ENCODE data around the gene RASA1.
"Not testable (repeated sequence)": the region's sequence is repeated elsewhere in the genome, so short reads cannot be mapped to it uniquely, and the experiment has no call there.

RASA1 gene

DNA sequence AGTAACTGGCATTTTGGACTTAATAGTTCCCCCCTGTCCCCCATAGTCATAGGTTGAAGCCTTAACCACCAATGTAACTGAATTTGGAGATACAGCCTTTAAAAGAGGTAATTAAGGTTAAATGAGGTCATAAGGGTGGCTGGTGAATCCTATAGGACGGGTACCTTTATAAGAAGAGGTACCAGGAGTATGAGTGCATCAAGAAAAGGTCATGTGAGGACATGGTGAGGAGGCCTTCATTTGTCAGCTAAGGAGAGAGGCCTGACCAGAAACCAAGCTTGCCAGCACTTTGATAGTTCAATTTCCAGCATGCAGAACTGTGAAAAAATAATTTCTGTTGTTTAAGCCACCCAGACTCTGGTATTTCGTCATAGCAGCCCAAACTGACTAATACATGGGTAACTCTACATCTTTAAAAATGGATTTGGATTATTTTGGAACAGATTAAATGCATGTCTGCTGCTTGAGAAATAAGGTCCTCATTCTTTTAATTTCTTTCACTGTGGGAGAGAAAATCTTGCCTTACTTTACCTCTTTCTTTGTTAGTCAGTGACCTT lies 9.7 kb downstream of the RASA1 start:
- no peak for DNase-seq (ENCODE audit: low read depth)
- no peak overlapping the region for H3K4me3 ChIP-seq (ENCODE audit: low read depth, low read length)

GRCh38 chr5:87278590-87279100 lies 11.0 kb downstream of the RASA1 start:
- H3K4me3 ChIP-seq (ENCODE audit: low read depth, low read length): no peak overlapping the region
- no peak for DNase-seq (ENCODE audit: low read depth)

GRCh38 chr5:87282269-87282668 lies 14.6 kb downstream of the RASA1 start:
- H3K4me3 ChIP-seq (ENCODE audit: low read depth, low read length): no peak overlapping the region
- DNase-seq (ENCODE audit: low read depth): no peak

DNA sequence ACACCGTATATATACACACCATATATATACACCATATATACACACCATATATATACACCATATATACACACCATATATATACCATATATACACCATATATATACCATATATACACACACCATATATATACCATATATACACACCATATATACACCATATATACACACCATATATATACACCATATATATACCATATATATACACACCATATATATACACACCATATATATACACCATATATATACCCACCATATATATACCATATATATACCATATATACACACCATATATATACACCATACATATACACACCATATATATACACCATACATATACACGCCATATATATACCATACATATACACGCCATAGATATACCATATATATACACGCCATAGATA lies 19.6 kb downstream of the RASA1 start:
- H3K4me3 ChIP-seq (ENCODE audit: low read depth, low read length); DNase-seq (ENCODE audit: low read depth): not testable (repeated sequence)

GRCh38 chr5:87298692-87299362 lies 31.1 kb downstream of the RASA1 start:
- DNase-seq (ENCODE audit: low read depth): no peak
- H3K4me3 ChIP-seq (ENCODE audit: low read depth, low read length): no peak overlapping the region

- no peak overlapping the region for H3K4me3 ChIP-seq (ENCODE audit: low read depth, low read length)
Measured at GRCh38 chr5:87300176-87300575, 32.5 kb downstream of the RASA1 start.

GRCh38 chr5:87300744-87301143 lies 33.1 kb downstream of the RASA1 start:
- H3K4me3 ChIP-seq (ENCODE audit: low read depth, low read length): no peak overlapping the region
- DNase-seq (ENCODE audit: low read depth): peak; percentile 89

More at GRCh38 chr5:87300176-87300575, 32.5 kb downstream of the RASA1 start:
- DNase-seq (ENCODE audit: low read depth): no peak

GRCh38 chr5:87302061-87302460 lies 34.4 kb downstream of the RASA1 start:
- DNase-seq (ENCODE audit: low read depth): peak; percentile 33
- H3K4me3 ChIP-seq (ENCODE audit: low read depth, low read length): no peak overlapping the region

DNA sequence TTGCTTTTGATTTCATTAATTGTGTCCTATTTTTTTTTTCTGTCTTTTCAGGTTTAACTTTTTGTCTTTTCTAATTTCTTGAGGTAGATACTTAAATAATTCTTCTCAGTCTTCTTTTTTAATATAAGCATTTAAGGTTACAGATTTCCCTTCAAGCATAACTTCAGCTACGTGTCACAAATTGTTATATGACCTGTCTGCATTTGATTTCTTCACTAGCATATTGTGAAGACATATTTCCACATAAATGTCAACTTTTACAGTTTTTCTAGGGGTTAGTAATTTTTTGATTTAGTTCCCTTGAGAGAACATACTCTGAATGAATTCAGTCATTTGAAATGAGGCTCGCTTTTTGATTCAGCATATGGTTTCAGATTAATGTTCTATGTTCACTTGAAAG lies 35.6 kb downstream of the RASA1 start:
- no peak overlapping the region for H3K4me3 ChIP-seq (ENCODE audit: low read depth, low read length)
- no peak for DNase-seq (ENCODE audit: low read depth)

DNA sequence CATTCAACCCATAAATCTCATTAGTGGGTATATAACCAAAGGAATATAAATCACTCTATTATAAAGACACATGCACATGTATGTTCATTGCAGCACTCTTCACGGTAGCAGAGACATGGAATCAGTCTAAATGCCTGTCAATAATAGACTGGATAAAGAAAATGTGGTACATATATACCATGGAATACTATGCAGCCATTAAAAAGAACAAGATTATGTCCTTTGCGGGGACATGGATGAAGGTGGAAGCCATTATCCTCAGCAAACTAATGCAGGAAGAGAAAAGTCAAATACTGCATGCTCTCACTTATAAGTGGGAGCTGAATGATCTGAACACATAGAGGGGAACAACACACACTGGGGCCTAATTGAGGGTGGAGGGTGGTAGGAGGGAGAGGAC lies 38.4 kb downstream of the RASA1 start:
- not testable (repeated sequence) for H3K4me3 ChIP-seq (ENCODE audit: low read depth, low read length); DNase-seq (ENCODE audit: low read depth)

- no peak for DNase-seq (ENCODE audit: low read depth)
- H3K4me3 ChIP-seq (ENCODE audit: low read depth, low read length): no peak overlapping the region
Measured at GRCh38 chr5:87307796-87308423, 40.2 kb downstream of the RASA1 start.

DNA sequence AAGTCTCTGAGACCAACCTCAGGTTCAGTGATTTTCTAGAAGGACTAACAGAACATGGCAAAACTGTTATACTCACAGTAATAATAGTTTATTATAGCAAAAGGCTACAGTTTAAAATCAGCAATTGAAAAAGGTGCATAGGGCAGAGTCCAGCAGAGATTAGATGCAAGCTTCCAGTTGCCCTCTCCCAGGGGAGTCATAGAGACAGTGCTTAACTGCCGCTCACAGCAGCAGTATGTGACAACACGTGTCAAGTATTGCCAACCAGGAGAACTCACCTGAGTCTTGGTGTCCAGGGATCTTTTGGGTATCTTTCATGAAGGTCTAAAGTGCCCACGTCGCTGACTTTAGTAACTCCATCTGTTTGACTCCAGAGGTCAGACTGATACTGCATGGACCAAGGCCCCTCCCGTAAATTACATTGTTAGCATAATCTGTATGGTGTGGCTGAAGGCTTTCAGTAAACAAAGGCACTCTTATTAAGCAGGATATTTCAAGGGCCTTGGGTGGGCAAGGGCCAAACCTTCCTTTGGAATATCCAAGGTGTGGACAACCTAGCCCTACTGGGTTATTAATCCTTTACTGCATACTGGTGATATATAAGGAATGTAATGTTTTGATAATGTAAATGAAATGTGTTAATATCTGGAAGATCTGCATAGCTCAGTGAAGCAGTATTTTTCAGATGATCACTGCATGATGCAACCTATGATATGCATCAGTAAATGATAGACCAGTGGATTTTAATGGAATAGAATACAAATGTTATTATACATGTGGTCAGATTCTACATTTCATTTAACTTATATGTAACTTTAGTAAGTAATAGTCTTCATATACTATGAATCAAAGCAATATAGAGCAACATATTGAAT lies 44.0 kb downstream of the RASA1 start:
- no peak for DNase-seq (ENCODE audit: low read depth)

GRCh38 chr5:87313216-87313615 lies 45.5 kb downstream of the RASA1 start:
- no peak overlapping the region for H3K4me3 ChIP-seq (ENCODE audit: low read depth, low read length)
- no peak for DNase-seq (ENCODE audit: low read depth)

More for the DNA sequence above, 44.0 kb downstream of the RASA1 start:
- no peak overlapping the region for H3K4me3 ChIP-seq (ENCODE audit: low read depth, low read length)

DNA sequence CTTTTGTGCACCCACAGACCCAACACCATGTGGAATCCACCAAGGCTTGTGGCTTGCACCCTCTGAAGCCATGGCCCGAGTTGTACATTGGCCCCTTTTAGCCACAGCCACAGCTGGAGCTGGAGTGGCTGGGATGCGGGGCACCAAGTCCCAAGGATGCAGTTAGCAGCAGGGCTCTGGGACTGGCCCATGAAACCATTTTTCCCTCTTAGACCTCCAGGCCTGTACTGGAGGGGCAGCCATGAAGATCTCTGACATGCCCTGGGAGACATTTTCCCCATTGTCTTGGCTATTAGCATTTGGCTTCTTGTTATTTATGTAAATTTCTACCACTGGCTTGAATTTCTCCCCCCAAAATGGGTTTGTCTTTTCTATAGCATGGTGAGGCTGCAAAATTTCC lies 51.8 kb downstream of the RASA1 start:
- H3K4me3 ChIP-seq (ENCODE audit: low read depth, low read length): no peak overlapping the region
- DNase-seq (ENCODE audit: low read depth): no peak

GRCh38 chr5:87321605-87322004 lies 53.9 kb downstream of the RASA1 start:
- DNase-seq (ENCODE audit: low read depth): no peak
- no peak overlapping the region for H3K4me3 ChIP-seq (ENCODE audit: low read depth, low read length)

DNA sequence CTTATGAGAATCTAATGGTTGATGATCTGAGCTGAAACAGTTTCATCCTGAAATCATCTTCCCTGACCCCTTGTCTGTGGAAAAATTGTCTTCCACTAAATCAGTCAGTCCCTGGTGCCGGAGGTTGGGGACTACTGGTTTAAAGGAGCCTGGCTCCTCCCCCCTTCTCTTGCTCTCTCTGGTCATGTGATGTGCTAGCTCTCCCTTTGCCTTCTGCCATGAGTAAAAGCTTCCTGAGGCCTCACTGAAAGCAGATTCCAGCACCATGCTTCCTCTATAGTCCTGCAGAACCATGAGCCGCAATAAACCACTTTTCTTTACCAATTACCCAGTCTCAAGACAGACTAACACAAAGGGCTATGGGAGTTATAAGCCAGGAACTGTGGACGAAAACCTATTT lies 54.7 kb downstream of the RASA1 start:
- no peak for DNase-seq (ENCODE audit: low read depth)
- H3K4me3 ChIP-seq (ENCODE audit: low read depth, low read length): no peak overlapping the region

DNA sequence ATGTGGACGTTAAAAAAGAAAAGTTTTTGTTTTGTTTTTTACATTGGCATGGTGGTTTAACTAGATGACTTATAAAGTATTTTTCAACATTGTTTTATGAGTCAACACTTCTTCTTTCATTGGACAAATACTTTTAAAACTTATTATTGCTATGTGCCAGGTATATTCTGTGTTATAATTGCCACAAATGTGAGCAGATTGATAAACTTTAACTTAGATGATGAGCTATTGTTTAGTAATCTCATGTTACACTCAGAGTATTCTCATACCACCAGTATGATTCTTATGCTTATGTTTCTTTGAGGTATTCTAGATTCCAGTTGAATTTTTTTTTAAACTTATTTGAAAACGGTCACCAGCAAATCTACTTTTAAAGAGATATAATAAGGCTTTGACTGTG lies 60.3 kb downstream of the RASA1 start:
- H3K4me3 ChIP-seq (ENCODE audit: low read depth, low read length): no peak overlapping the region
- DNase-seq (ENCODE audit: low read depth): no peak

GRCh38 chr5:87329114-87329513 lies 61.4 kb downstream of the RASA1 start:
- DNase-seq (ENCODE audit: low read depth): no peak
- no peak overlapping the region for H3K4me3 ChIP-seq (ENCODE audit: low read depth, low read length)

DNA sequence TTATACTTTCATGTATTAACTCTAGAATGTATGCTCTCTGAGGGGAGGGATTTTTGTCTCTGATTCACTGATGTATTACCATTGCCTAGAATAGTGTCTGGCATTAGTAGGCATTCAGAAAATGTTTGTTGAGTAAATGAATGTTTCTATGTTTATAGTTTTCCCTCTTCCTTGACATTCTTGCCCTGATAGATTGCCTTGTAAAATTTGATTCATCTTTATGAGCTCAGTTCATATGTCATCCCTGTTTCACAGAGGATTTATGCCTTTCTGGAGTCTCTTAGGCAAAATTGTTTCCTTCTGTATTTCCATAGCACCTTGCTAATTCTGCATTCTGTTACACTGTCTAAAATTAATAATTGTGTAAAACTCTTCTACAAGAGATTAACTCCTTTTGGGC lies 72.3 kb downstream of the RASA1 start:
- DNase-seq (ENCODE audit: low read depth): no peak
- no peak overlapping the region for H3K4me3 ChIP-seq (ENCODE audit: low read depth, low read length)

- no peak overlapping the region for H3K4me3 ChIP-seq (ENCODE audit: low read depth, low read length)
- DNase-seq (ENCODE audit: low read depth): no peak
Measured at GRCh38 chr5:87340716-87341115, 73.0 kb downstream of the RASA1 start.

Data from skeletal muscle cell (primary cell).